CD8-positive, alpha-beta memory T cell (primary cell): ENCODE data around the gene TENM4. TPM values are rescaled to one million over a fixed set of nuclear protein-coding genes. Genes with fewer than 3 reads are reported as not detected.

Experiments
- CTCF ChIA-PET: fragments of 350-600 bp; sonication (Branson Sonifier 250); formaldehyde crosslinking; loops from one replicate; lab custom pipeline; 2021; ENCODE audit warnings: antibody characterized with exemption; lab: Charles Lee
- POLR2A ChIA-PET: fragments of 350-600 bp; sonication (Branson Sonifier 250); formaldehyde crosslinking; loops from one replicate; lab custom pipeline; 2021; ENCODE audit warnings: antibody characterized with exemption; lab: Charles Lee
- DNase-seq, 5 donors: peaks; one replicate each; pipeline versions ENCODE4 v3.0.0 to v3.0.0-alpha.2; 2020 to 2022; ENCODE audit warnings: mixed read lengths in 1 of 5
- H3K27ac ChIP-seq: one replicate; pipeline ENCODE4 v1.7.0; 2013; ENCODE audit warnings: low read depth, mild to moderate bottlenecking, low read length, moderate library complexity
- H3K27me3 ChIP-seq: 2 replicates; pipeline ENCODE4 v1.7.0; 2013; ENCODE audit warnings: low read length, mild to moderate bottlenecking; ENCODE audit not compliant: insufficient read depth, poor library complexity, severe bottlenecking
- H3K36me3 ChIP-seq: 2 replicates; pipeline ENCODE4 v1.7.0; 2013; ENCODE audit warnings: mild to moderate bottlenecking, low read length, moderate library complexity; ENCODE audit not compliant: insufficient read depth
- H3K4me1 ChIP-seq: 2 replicates; pipeline ENCODE4 v1.7.0; 2013; ENCODE audit warnings: mild to moderate bottlenecking, low read length, moderate library complexity; ENCODE audit not compliant: insufficient read depth
- H3K4me3 ChIP-seq: 2 replicates; pipeline ENCODE4 v1.7.0; 2013; ENCODE audit warnings: mild to moderate bottlenecking, low read length
- H3K9me3 ChIP-seq: 2 replicates; pipeline ENCODE4 v1.7.0; 2013; ENCODE audit warnings: mild to moderate bottlenecking, low read length
- H3K27ac Mint-ChIP-seq, 8 donors: one replicate each; pipeline ENCODE4 v1.8.0; 2020 to 2021; ENCODE audit warnings: mixed read lengths in 8 of 8, mild to moderate bottlenecking in 6 of 8, inconsistent platforms in 3 of 8, moderate library complexity in 3 of 8
- H3K27me3 Mint-ChIP-seq, 2 donors: one replicate each; pipeline ENCODE4 v1.8.0; 2020 to 2021; ENCODE audit warnings: mixed read lengths in 2 of 2, mild to moderate bottlenecking in 1 of 2, moderate library complexity in 1 of 2
- H3K36me3 Mint-ChIP-seq, 3 donors: one replicate each; pipeline ENCODE4 v1.8.0; 2020 to 2021; ENCODE audit warnings: mixed read lengths in 3 of 3, inconsistent platforms in 1 of 3, mild to moderate bottlenecking in 1 of 3
- H3K4me1 Mint-ChIP-seq, 3 donors: one replicate each; pipeline ENCODE4 v1.8.0; 2020 to 2021; ENCODE audit warnings: mixed read lengths in 3 of 3, inconsistent platforms in 1 of 3, mild to moderate bottlenecking in 1 of 3
- H3K4me3 Mint-ChIP-seq, 7 donors: one replicate each; pipeline ENCODE4 v1.8.0; 2020 to 2021; ENCODE audit warnings: mixed read lengths in 7 of 7, mild to moderate bottlenecking in 6 of 7, moderate library complexity in 4 of 7, inconsistent platforms in 2 of 7
- H3K9me3 Mint-ChIP-seq, 5 donors: one replicate each; pipeline ENCODE4 v1.8.0; 2020 to 2022; ENCODE audit warnings: mixed read lengths in 5 of 5, mild to moderate bottlenecking in 3 of 5, moderate library complexity in 2 of 5, inconsistent platforms in 1 of 5
- polyA plus RNA-seq: library from polyadenylated mRNA; unstranded; fragments of 300-500 nt; fragmentation: Illumina TruSeq; gene quantifications from one replicate; pipeline ENCODE4 v1.2.3, GENCODE V29; 2021
- total RNA-seq, 2 experiments: library from RNA; stranded (reverse); gene quantifications; one replicate each; pipeline ENCODE4 v1.2.3, GENCODE V29; 2021

The TENM4 gene
- total and polyA plus RNA-seq, 3 experiments from 2014 or later: not detected

DNA sequence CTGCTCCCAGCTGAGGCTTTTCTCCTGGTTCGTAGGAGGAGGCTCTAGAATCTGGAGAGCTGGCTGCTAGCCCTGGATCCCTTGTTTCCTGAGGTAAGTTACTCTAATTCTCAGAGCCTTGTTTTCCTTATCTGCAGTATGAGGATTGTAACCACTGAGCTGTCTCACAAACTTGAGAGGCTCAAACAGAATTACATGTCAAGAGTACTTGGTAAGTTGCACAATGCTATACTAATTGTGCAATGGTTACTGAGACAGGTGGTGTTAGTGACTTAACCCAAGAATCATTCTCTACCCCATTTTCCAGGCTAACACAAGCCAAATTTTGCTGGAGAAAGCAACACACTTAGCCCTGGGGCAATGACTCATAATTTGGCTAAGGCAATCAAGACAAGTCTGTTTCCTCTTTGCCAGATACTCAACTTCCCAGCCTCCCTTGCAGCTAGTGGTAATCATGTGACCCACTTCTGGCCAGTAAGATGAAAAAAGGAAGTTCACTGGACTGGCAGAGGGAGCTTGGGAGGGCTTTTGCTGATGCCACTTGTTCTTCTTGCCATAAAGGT lies 348.0 kb downstream of the TENM4 start:
- no peaks in the 10 kb centered on the region for H3K4me1 Mint-ChIP-seq
- no peak overlapping the region for H3K27ac ChIP-seq
- CTCF ChIA-PET: no interaction called here
- no peak overlapping the region for H3K27ac Mint-ChIP-seq
- no peaks in the 10 kb centered on the region for H3K4me1 ChIP-seq
- H3K4me3 Mint-ChIP-seq: no peak overlapping the region
- peaks cover 0 to 4% (median 0%) of the 10 kb centered on the region in 5 donors for H3K9me3 Mint-ChIP-seq
- no peak overlapping the region for H3K4me3 ChIP-seq
- no peaks in the 10 kb centered on the region for H3K27me3 ChIP-seq
- H3K36me3 Mint-ChIP-seq: no peaks in the 10 kb centered on the region
- H3K27me3 Mint-ChIP-seq: peaks cover 0 to 3% of the 10 kb centered on the region in 2 donors
- H3K9me3 ChIP-seq: no peaks in the 10 kb centered on the region
- no peaks in the 10 kb centered on the region for H3K36me3 ChIP-seq
- POLR2A ChIA-PET: no interaction called here
- DNase-seq: no peak

- Histone ChIP-seq H3K4me3 (no peak overlapping the region), H3K27me3 (no peaks in the 10 kb centered on the region), H3K27ac (no peak overlapping the region), H3K36me3 (no peaks in the 10 kb centered on the region), H3K9me3 (no peaks in the 10 kb centered on the region), H3K4me1 (no peaks in the 10 kb centered on the region)
- Mint-ChIP-seq H3K27ac (no peak overlapping the region), H3K9me3 (peaks cover 0 to 2% (median 0%) of the 10 kb centered on the region in 5 donors), H3K27me3 (peaks cover 0 to 2% of the 10 kb centered on the region in 2 donors), H3K36me3 (no peaks in the 10 kb centered on the region), H3K4me3 (no peak overlapping the region), H3K4me1 (no peaks in the 10 kb centered on the region)
- ChIA-PET POLR2A (no interaction called here), CTCF (no interaction called here)
- no peak for DNase-seq
These were observed 350.6 kb downstream of the TENM4 start for GRCh38 chr11:79090191-79090705.

DNA sequence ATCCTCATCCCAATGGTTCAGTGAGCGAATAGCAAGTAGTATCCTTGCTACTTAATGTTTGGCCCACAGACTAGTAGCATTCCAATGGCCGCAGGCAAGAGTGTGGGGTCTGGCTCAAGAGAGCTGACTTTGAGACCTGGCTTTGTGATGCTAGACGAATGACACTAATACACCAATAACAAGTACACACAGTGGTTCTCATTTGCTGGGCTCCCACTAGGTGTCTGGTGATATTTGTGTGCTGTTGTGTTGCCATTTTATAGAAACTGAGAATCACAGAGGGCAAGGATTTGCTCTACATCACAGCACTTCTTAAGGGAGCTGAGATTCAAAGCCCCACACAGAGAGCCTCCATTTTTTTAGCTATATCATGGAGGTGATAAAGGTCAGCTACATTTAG lies 351.2 kb downstream of the TENM4 start:
- Histone ChIP-seq H3K36me3 (no peaks in the 10 kb centered on the region), H3K27me3 (no peaks in the 10 kb centered on the region), H3K9me3 (no peaks in the 10 kb centered on the region), H3K27ac (no peak overlapping the region), H3K4me3 (no peak overlapping the region), H3K4me1 (no peaks in the 10 kb centered on the region)
- Mint-ChIP-seq H3K27ac (no peak overlapping the region), H3K9me3 (peaks cover 0 to 2% (median 0%) of the 10 kb centered on the region in 5 donors), H3K4me1 (no peaks in the 10 kb centered on the region), H3K27me3 (peaks cover 0 to 2% of the 10 kb centered on the region in 2 donors), H3K4me3 (no peak overlapping the region), H3K36me3 (no peaks in the 10 kb centered on the region)
- no peak for DNase-seq
- CTCF ChIA-PET: no interaction called here
- POLR2A ChIA-PET: no interaction called here

DNA sequence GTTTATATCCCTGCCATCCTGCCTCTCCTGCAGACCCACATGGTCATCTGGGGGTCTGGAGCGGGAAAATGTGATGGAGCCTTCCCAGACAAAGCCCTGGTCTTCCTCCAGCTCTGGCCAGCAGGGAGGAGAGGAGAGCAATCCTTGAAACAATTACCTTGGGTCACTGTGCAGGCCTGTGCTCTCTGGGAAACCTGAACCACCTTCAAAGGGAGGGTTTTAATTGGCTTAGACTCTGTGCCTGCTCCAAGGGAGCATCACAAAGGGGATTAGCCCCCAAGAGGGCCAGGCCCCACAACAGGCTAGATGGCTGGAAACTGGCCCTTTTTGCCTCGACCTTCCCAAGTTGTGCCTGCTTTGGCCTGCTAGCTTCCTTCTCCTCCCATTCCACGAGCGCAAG lies 351.9 kb downstream of the TENM4 start:
- Mint-ChIP-seq H3K27ac (no peak overlapping the region), H3K4me3 (no peak overlapping the region), H3K27me3 (peaks cover 0 to 2% of the 10 kb centered on the region in 2 donors), H3K4me1 (no peaks in the 10 kb centered on the region), H3K9me3 (peaks cover 0 to 2% (median 0%) of the 10 kb centered on the region in 5 donors), H3K36me3 (no peaks in the 10 kb centered on the region)
- no peaks in the 10 kb centered on the region for H3K27me3 ChIP-seq
- H3K9me3 ChIP-seq: no peaks in the 10 kb centered on the region
- no peak overlapping the region for H3K4me3 ChIP-seq
- POLR2A ChIA-PET: no interaction called here
- H3K27ac ChIP-seq: no peak overlapping the region
- no peaks in the 10 kb centered on the region for H3K36me3 ChIP-seq
- no peak for DNase-seq
- no peaks in the 10 kb centered on the region for H3K4me1 ChIP-seq
- CTCF ChIA-PET: no interaction called here

DNA sequence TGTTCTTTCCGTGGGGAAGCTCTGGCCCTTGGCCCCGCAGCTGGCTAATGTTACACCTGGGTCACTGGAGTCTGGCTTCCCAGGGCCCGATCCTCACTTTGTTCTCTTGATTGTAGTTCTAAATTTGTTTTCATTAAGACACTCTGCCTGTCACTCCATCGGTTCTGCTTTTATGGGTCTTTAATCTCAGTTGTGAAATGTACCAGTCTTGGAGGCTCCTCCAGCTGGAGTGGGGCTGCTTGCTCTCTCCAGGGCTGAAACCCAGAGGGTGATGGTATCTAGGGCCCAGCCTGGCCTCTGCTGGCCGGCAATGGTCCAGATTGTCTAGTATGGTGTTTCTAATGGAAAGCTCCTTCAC lies 352.9 kb downstream of the TENM4 start:
- CTCF ChIA-PET: no interaction called here
- POLR2A ChIA-PET: no interaction called here
- Histone ChIP-seq H3K9me3 (no peaks in the 10 kb centered on the region), H3K27ac (no peak overlapping the region), H3K4me3 (no peak overlapping the region), H3K36me3 (no peaks in the 10 kb centered on the region), H3K4me1 (no peaks in the 10 kb centered on the region), H3K27me3 (no peaks in the 10 kb centered on the region)
- Mint-ChIP-seq H3K4me1 (no peaks in the 10 kb centered on the region), H3K9me3 (peaks cover 0 to 2% (median 0%) of the 10 kb centered on the region in 5 donors), H3K36me3 (no peaks in the 10 kb centered on the region), H3K4me3 (no peak overlapping the region), H3K27ac (no peak overlapping the region), H3K27me3 (peaks cover 0 to 2% of the 10 kb centered on the region in 2 donors)
- no peak for DNase-seq

DNA sequence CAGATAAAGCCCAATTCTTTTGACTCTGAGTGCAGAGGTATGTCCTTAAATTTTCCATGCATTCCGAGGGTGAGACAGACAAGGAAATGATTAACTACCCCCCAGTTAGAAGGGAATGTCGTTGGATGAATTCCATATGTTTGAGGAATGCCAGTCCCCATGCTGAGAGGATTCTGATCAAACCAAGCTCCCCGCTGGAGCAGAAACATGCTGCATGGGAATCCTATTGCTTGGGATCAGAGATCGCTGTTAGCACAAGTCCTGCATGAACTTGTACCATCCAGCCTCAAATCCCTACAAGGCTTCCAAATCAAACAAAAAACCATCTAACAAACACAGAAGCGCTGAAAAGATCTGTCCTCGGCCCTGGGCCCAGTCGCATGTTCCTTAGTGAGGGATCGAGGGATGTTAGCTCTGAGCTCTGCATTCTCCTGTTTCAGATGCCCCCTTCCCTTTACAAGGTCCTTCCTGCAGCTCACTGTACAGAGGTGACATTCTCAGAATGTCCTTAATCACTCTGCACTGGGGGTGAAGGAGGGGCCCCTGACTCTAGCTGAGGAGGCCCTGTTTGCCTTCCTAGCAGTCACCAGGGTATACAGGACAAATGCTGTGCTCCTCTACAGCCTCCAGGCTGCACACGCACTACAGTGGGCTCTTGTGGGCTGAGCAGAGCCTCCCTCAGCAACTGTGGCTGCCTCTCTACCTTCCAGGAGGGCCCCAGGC lies 353.4 kb downstream of the TENM4 start:
- Histone ChIP-seq H3K4me1 (no peaks in the 10 kb centered on the region), H3K36me3 (no peaks in the 10 kb centered on the region), H3K27ac (no peak overlapping the region), H3K27me3 (no peaks in the 10 kb centered on the region), H3K4me3 (no peak overlapping the region), H3K9me3 (no peaks in the 10 kb centered on the region)
- ChIA-PET CTCF (no interaction called here), POLR2A (no interaction called here)
- peaks cover 0 to 2% (median 0%) of the 10 kb centered on the region in 5 donors for H3K9me3 Mint-ChIP-seq
- H3K4me1 Mint-ChIP-seq: no peaks in the 10 kb centered on the region
- H3K27ac Mint-ChIP-seq: no peak overlapping the region
- DNase-seq: no peak
- peaks cover 1 to 2% of the 10 kb centered on the region in 2 donors for H3K27me3 Mint-ChIP-seq
- no peak overlapping the region for H3K4me3 Mint-ChIP-seq
- no peaks in the 10 kb centered on the region for H3K36me3 Mint-ChIP-seq

DNA sequence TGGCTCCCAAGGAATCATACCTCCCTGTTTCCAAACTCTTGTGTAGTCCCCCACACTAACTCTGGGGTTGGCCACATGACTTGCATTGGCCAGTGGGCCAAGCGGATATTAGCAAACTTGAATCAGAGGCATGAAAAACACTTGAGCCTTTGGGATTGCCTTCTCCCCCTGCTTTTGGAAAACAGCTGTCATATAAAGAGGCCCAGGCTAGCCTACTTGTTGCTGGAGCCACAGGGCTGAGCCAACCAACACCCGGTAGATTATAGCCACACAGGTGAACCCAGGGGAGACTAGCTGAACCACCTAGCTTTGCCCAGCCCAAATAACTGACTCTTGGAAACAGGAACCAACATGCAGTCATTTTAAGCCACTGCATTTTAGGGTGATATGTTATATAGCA lies 354.8 kb downstream of the TENM4 start:
- H3K9me3 Mint-ChIP-seq: no peaks in the 10 kb centered on the region
- POLR2A ChIA-PET: no interaction called here
- no peaks in the 10 kb centered on the region for H3K36me3 Mint-ChIP-seq
- Histone ChIP-seq H3K27ac (no peak overlapping the region), H3K4me1 (no peaks in the 10 kb centered on the region), H3K4me3 (no peak overlapping the region), H3K36me3 (no peaks in the 10 kb centered on the region), H3K9me3 (no peaks in the 10 kb centered on the region), H3K27me3 (no peaks in the 10 kb centered on the region)
- peaks cover 2 to 3% of the 10 kb centered on the region in 2 donors for H3K27me3 Mint-ChIP-seq
- H3K4me3 Mint-ChIP-seq: no peak overlapping the region
- no peak overlapping the region for H3K27ac Mint-ChIP-seq
- no peak for DNase-seq
- CTCF ChIA-PET: no interaction called here
- no peaks in the 10 kb centered on the region for H3K4me1 Mint-ChIP-seq

DNA sequence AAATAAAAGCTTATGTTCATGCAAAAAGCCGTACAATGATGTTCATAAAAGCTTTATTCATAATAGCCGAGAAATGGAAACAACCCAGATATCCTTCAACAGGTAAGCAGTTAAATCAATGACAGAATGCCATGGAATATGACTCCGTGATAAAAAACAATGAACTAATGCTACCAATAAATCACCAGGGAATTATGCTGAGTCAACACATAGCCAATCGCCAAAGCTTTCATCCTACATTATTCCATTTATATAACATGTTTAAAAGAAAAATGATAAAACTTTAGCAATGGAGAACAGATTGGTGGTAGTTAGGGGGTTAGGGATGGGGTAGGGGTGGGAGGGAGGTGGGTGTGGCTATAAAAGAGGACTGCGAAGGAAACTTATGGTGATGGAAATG lies 356.4 kb downstream of the TENM4 start:
- Mint-ChIP-seq H3K36me3 (no peaks in the 10 kb centered on the region), H3K27me3 (peaks cover 0 to 3% of the 10 kb centered on the region in 2 donors), H3K4me1 (no peaks in the 10 kb centered on the region), H3K27ac (no peak overlapping the region), H3K4me3 (no peak overlapping the region), H3K9me3 (no peaks in the 10 kb centered on the region)
- H3K9me3 ChIP-seq: no peaks in the 10 kb centered on the region
- ChIA-PET CTCF (no interaction called here), POLR2A (no interaction called here)
- H3K4me1 ChIP-seq: no peaks in the 10 kb centered on the region
- H3K27ac ChIP-seq: no peak overlapping the region
- H3K27me3 ChIP-seq: no peaks in the 10 kb centered on the region
- no peak for DNase-seq
- no peak overlapping the region for H3K4me3 ChIP-seq
- H3K36me3 ChIP-seq: no peaks in the 10 kb centered on the region
